Prostate gland (tissue), 2 donors: Measurements from ENCODE around the gene CAMTA2. TPM values are rescaled to one million over a fixed set of nuclear protein-coding genes. Genes with fewer than 3 reads are reported as not detected.
A peak's percentile ranks its signal among the peaks of the same experiment; 100 is the strongest.

Source experiments
- DNase-seq: peaks from one replicate; pipeline ENCODE4 v3.0.0-alpha.2; 2019; ENCODE audit warnings: low spot score
- H3K27ac ChIP-seq, 2 donors: fragments of 200-600 bp; sonication (generic); 2 replicates each; pipeline ENCODE4 v1.5.1; 2017 to 2019
- H3K27me3 ChIP-seq: fragments of 200-600 bp; sonication (generic); replicated peaks from 2 replicates; pipeline ENCODE4 v1.5.1; 2019; ENCODE audit not compliant: insufficient read depth
- H3K36me3 ChIP-seq, 2 donors: fragments of 200-600 bp; sonication (generic); 1 replicate in 1 of 2; 2 replicates in 1 of 2; pipeline versions ENCODE4 v1.5.1 to v1.8.1; 2017 to 2019
- H3K4me1 ChIP-seq: fragments of 200-600 bp; sonication (generic); replicated peaks from 2 replicates; pipeline ENCODE4 v1.5.1; 2019
- H3K4me3 ChIP-seq, 2 donors: fragments of 200-600 bp; sonication (generic); 2 replicates each; pipeline ENCODE4 v1.5.1; 2017 to 2019
- H3K9me3 ChIP-seq: fragments of 200-600 bp; sonication (generic); 2 replicates; pipeline ENCODE4 v1.5.1; 2017
- CTCF ChIP-seq, 4 experiments: fragments of 200-600 bp in 2 of 4; fragments of 450-650 bp in 2 of 4; sonication (generic) in 2 of 4; IDR thresholded peaks; 1 replicate in 3 of 4; 2 replicates in 1 of 4; pipeline ENCODE4 v1.5.1; 2016 to 2019; ENCODE audit warnings: antibody characterized with exemption in 4 of 4, mild to moderate bottlenecking in 2 of 4, moderate library complexity in 2 of 4
- POLR2A ChIP-seq: fragments of 450-650 bp; IDR thresholded peaks from one replicate; pipeline ENCODE4 v1.6.1; 2016; ENCODE audit warnings: antibody characterized with exemption, mild to moderate bottlenecking
- POLR2AphosphoS5 ChIP-seq: sonication (generic); formaldehyde crosslinking; IDR thresholded peaks from one replicate; pipeline ENCODE4 v1.6.1; 2017; ENCODE audit warnings: antibody characterized with exemption
- WGBS: methylation state at CpG from one replicate; pipeline ENCODE4 v1.1.5; 2018; 5-methylcytosine and 5-hydroxymethylcytosine counted together
- intact Hi-C: fragments of 100-400 bp; cut with DNase I; formaldehyde crosslinking; loops from one replicate; pipeline ENCODE4 v1.14.2; 2022
- total RNA-seq, 2 donors: library from RNA; depleted of rRNA; stranded (reverse); fragments of >200 nt; gene quantifications; one replicate each; pipeline ENCODE4 v1.1.0, GENCODE V29; 2016

CAMTA2 gene
- total RNA-seq, 2 donors from 2014 or later = 13.6 to 40.2 TPM

GRCh38 chr17:4950746-4951204 lies 36.7 kb downstream of the CAMTA2 start, which contains the start of gene ENO3:
TSS of gene ENO3 (plus strand) at chr17:4951119. CDS start at chr17:4951830, 711 bp downstream.
- DNase-seq = no peak
- intact Hi-C loops = no loop called here
- 42% methylated on average over 7 of the region's 7 CpGs for WGBS
- H3K9me3 ChIP-seq = no peaks in the 10 kb centered on the region
- TF ChIP-seq POLR2AphosphoS5 (no peak), CTCF (IDR thresholded peaks at IDR 0.05) (no peak), POLR2A (no peak)
- peak within 1 kb of the TSS; percentile 88 to 96 for H3K27ac ChIP-seq
- peaks cover 10% of the 10 kb centered on the region for H3K4me1 ChIP-seq
- no peaks in the 10 kb centered on the region for H3K36me3 ChIP-seq
- H3K27me3 ChIP-seq = no peaks in the 10 kb centered on the region
- H3K4me3 ChIP-seq = peak within 1 kb of the TSS; percentile 94 to 100

- 7% methylated on average over 52 of the region's 52 CpGs for whole genome bisulfite sequencing
- Histone ChIP-seq H3K4me3 (peak overlapping the region; percentile 94 to 100), H3K4me1 (peaks cover 15% of the 10 kb centered on the region), H3K27ac (peak overlapping the region; percentile 88 to 96), H3K27me3 (no peaks in the 10 kb centered on the region), H3K36me3 (no peaks in the 10 kb centered on the region), H3K9me3 (no peaks in the 10 kb centered on the region)
- no peak for DNase-seq
- intact Hi-C loops = no loop called here
- no peak for TF ChIP-seq POLR2AphosphoS5
- TF ChIP-seq CTCF (IDR thresholded peaks at IDR 0.05) = no peak
- TF ChIP-seq POLR2A = peak; percentile 15
Measured at GRCh38 chr17:4950075-4950745, 37.3 kb downstream of the CAMTA2 start.

GRCh38 chr17:4949321-4950074 lies 38.0 kb downstream of the CAMTA2 start:
- Histone ChIP-seq H3K27ac (peak overlapping the region; percentile 88 to 96), H3K27me3 (no peaks in the 10 kb centered on the region), H3K9me3 (no peaks in the 10 kb centered on the region), H3K36me3 (no peaks in the 10 kb centered on the region), H3K4me3 (peak overlapping the region; percentile 94 to 100), H3K4me1 (peaks cover 15% of the 10 kb centered on the region)
- under 1% methylated on average over 41 of the region's 75 CpGs for WGBS
- intact Hi-C loops = loop anchor here (2.0 to 5.0 kb wide), 2 partner anchors 17 to 38 kb away; partner anchors contain the start of genes CAMTA2 and SPAG7
- peak; percentile 44 for DNase-seq
- peak; percentile 18 for TF ChIP-seq POLR2A
- TF ChIP-seq POLR2AphosphoS5 = no peak

GRCh38 chr17:4948931-4949320 lies 38.5 kb downstream of the CAMTA2 start:
- TF ChIP-seq POLR2A = peak; percentile 49
- TF ChIP-seq POLR2AphosphoS5 = no peak
- peak in 1 of 4 experiments; percentile 8 for TF ChIP-seq CTCF (IDR thresholded peaks at IDR 0.05)
- no peaks in the 10 kb centered on the region for H3K9me3 ChIP-seq
- WGBS = under 1% methylated on average over 37 of the region's 40 CpGs
- peak; percentile 73 for DNase-seq
- H3K4me1 ChIP-seq = peaks cover 15% of the 10 kb centered on the region
- intact Hi-C loops = loop anchor here (1.0 to 5.0 kb wide), 3 partner anchors 18 to 48 kb away; partner anchors contain the start of genes CAMTA2, INCA1, KIF1C and SPAG7
- H3K4me3 ChIP-seq = peak overlapping the region; percentile 94 to 100
- no peaks in the 10 kb centered on the region for H3K27me3 ChIP-seq
- H3K27ac ChIP-seq = peak overlapping the region; percentile 88 to 96
- H3K36me3 ChIP-seq = no peaks in the 10 kb centered on the region
